Mesodermal cell (in vitro differentiated cells): ENCODE data around the gene SEMA6B.
"Not testable (repeated sequence)": the region's sequence is repeated elsewhere in the genome, so short reads cannot be mapped to it uniquely, and the experiment has no call there.

ENCODE experiments used
- H3K27ac ChIP-seq: 2 replicates; pipeline ENCODE4 v1.7.0; 2013; ENCODE audit warnings: mild to moderate bottlenecking, low read depth, low read length, moderate library complexity; ENCODE audit not compliant: severe bottlenecking
- H3K36me3 ChIP-seq: 2 replicates; pipeline ENCODE4 v1.7.1; 2013; ENCODE audit warnings: mild to moderate bottlenecking, low read length, moderate library complexity; ENCODE audit not compliant: control insufficient read depth, insufficient read depth
- H3K4me1 ChIP-seq: one replicate; pipeline ENCODE4 v1.7.1; 2013; ENCODE audit warnings: mild to moderate bottlenecking, low read length; ENCODE audit not compliant: insufficient read depth, control insufficient read depth, poor library complexity, severe bottlenecking
- H3K4me3 ChIP-seq: 2 replicates; pipeline ENCODE4 v1.7.0; 2013; ENCODE audit warnings: low read length, control low read depth, mild to moderate bottlenecking; ENCODE audit not compliant: insufficient read depth, poor library complexity, severe bottlenecking; ENCODE audit errors: extremely low read depth
- H3K9me3 ChIP-seq: 2 replicates; pipeline ENCODE4 v1.7.1; 2013; ENCODE audit warnings: mild to moderate bottlenecking, low read length, moderate library complexity; ENCODE audit not compliant: control insufficient read depth
- WGBS, 2 experiments: methylation state at CpG; one replicate each; pipeline ENCODE4 v1.1.5; 2013; ENCODE audit warnings: missing lambda C conversion rate in 2 of 2; ENCODE audit not compliant: insufficient coverage in 2 of 2; 5-methylcytosine and 5-hydroxymethylcytosine counted together

The SEMA6B gene

GRCh38 chr19:4542896-4543841, 16.3 kb downstream of the SEMA6B start:
- Histone ChIP-seq H3K27ac (no peak overlapping the region), H3K36me3 (no peaks in the 10 kb centered on the region), H3K4me3 (no peak overlapping the region), H3K9me3 (peaks cover 5% of the 10 kb centered on the region), H3K4me1 (no peaks in the 10 kb centered on the region)
- 97% methylated on average over 41 to 59 of the region's 77 CpGs for WGBS, 2 experiments

DNA sequence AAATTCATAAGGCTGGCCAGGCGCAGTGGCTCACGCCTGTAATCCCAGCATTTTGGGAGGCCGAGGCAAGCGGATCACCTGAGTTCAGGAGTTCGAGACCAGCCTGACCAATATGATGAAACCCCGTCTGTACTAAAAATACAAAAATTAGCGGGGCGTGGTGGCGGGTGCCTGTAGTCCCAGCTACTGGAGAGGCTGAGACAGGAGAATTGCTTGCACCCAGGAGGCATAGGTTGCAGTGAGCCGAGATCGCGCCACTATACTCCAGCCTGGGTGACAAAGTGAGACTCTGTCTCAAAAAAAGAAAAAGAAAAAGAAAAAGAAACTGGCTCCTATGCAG, 17.7 kb downstream of the SEMA6B start:
- not testable (repeated sequence) for H3K9me3 ChIP-seq, H3K4me1 ChIP-seq, H3K36me3 ChIP-seq, H3K4me3 ChIP-seq, H3K27ac ChIP-seq
- 96 to 100% methylated on average over 9 to 12 of the region's 12 CpGs for WGBS, 2 experiments

GRCh38 chr19:4541114-4541805, 18.2 kb downstream of the SEMA6B start:
- Histone ChIP-seq H3K4me3 (no peak overlapping the region), H3K27ac (no peak overlapping the region), H3K9me3 (peaks cover 5% of the 10 kb centered on the region), H3K36me3 (no peaks in the 10 kb centered on the region), H3K4me1 (no peaks in the 10 kb centered on the region)
- 91 to 93% methylated on average over 8 to 11 of the region's 12 CpGs for WGBS, 2 experiments

DNA sequence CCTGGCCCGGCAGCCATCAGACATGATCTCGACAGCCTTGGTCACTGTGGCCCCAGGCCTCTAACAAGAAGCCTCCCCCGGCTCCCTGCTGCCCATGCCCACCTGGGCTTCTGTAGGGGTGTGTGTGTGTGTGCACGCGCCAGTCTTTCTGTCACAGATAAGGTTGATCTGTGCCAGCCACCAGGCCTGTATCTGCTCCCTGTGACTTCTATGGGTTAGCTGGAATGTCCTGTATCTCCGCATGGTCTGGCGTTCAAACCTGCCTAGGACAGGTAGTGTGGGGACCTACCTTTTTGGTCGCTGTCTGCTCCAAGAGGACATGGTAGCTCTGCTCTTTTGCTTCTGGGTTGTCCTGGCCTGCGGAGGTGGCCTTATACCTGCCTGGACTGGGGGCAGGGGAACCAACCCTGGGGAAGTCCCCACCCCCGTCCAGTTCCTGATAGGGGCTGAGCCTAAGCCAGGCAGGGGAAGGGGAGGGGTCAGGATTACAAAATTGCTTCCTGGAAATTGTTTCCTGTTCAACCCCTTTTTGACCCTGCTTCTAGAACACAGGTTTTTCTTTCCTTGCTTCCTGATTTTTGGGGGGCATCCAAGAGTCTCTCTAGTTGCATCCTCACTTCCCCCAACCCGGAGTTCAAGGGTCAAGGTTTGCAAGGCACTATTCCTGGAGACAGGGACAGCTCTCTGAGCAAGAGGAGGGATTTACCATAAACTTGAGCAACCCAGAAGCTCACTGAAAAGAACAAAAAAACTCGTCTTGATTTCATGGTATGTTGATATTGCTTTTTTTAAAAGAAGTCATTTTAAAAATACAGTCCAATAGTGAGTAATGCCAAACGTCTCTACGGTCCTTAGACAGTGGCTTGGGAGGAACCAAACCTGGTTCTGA, 19.5 kb downstream of the SEMA6B start, which contains the start of gene LRG1:
Gene LRG1 (minus strand): TSS at position 344 of the 889 bp plus-strand sequence. CDS start 23 bp downstream, at position 321.
- no peaks in the 10 kb centered on the region for H3K4me1 ChIP-seq
- no peaks in the 10 kb centered on the region for H3K36me3 ChIP-seq
- WGBS, 2 experiments = 84 to 88% methylated on average over 9 to 10 of the region's 14 CpGs
- H3K9me3 ChIP-seq = peaks cover 5% of the 10 kb centered on the region
- no peak within 1 kb of the TSS for H3K27ac ChIP-seq
- H3K4me3 ChIP-seq = no peak within 1 kb of the TSS

DNA sequence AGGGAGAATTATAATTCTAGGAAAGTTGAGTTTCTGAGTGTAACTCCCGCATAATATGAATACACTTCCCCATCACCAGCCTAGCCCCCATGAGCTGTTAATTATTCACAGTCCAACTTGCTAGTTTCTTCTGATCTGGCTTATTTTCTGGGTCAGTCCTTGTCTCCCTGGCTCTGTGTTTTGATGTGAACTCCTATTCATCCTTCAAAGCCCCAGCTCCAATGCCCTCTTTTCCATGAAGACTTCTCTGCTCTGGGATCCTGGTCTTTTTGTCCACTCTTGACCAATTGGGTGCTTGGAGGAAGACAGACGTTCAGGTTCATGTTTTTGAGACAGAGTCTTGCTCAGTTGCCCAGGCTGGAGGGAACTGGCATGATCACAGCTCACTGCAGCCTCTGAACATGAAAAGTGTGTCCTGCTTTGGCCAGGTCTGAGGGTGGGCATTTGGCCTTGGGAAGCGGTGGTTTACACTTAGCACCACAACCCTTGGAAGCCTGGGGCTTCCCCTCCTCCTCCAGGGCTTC, 20.3 kb downstream of the SEMA6B start:
- Histone ChIP-seq H3K4me1 (no peaks in the 10 kb centered on the region), H3K36me3 (no peaks in the 10 kb centered on the region), H3K4me3 (no peak overlapping the region), H3K27ac (no peak overlapping the region), H3K9me3 (peaks cover 5% of the 10 kb centered on the region)
- 85 to 88% methylated on average over 2 to 3 of the region's 3 CpGs for WGBS, 2 experiments

GRCh38 chr19:4538601-4538954, 20.9 kb downstream of the SEMA6B start:
- 99% methylated on average over 11 to 13 of the region's 13 CpGs for WGBS, 2 experiments
- H3K27ac ChIP-seq = no peak overlapping the region
- H3K9me3 ChIP-seq = peaks cover 5% of the 10 kb centered on the region
- H3K36me3 ChIP-seq = no peaks in the 10 kb centered on the region
- H3K4me1 ChIP-seq = no peaks in the 10 kb centered on the region
- no peak overlapping the region for H3K4me3 ChIP-seq

- WGBS, 2 experiments = 83 to 88% methylated on average over 25 to 27 of the region's 27 CpGs
- Histone ChIP-seq H3K27ac (no peak overlapping the region), H3K4me3 (no peak overlapping the region)
These were observed 21.4 kb downstream of the SEMA6B start for GRCh38 chr19:4537953-4538600.

DNA sequence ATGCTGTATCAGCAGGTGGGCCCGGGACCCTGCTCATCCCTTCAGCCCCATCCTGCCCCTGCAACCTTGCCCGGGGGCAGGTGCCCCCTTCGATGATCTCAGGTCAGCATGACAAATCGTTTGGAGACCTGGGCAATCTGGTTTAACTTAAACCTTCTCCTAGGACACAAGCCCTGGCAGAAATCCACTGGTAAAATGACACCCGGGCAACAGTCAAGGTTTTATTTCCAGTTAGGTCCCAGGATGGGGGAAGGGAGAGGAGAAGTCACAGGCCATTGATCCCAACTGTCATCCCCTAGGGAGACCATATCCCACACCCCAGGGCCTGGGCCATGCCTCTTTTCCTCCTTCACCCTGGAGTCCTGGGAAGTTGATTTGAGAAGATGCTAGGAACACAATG, 22.7 kb downstream of the SEMA6B start:
- no peaks in the 10 kb centered on the region for H3K4me1 ChIP-seq
- 89 to 93% methylated on average over 3 to 4 of the region's 5 CpGs for WGBS, 2 experiments
- no peak overlapping the region for H3K4me3 ChIP-seq
- no peak overlapping the region for H3K27ac ChIP-seq
- peaks cover 5% of the 10 kb centered on the region for H3K9me3 ChIP-seq
- no peaks in the 10 kb centered on the region for H3K36me3 ChIP-seq

More at GRCh38 chr19:4537953-4538600, 21.4 kb downstream of the SEMA6B start:
- Histone ChIP-seq H3K4me1 (no peaks in the 10 kb centered on the region), H3K36me3 (no peaks in the 10 kb centered on the region), H3K9me3 (peaks cover 5% of the 10 kb centered on the region)

DNA sequence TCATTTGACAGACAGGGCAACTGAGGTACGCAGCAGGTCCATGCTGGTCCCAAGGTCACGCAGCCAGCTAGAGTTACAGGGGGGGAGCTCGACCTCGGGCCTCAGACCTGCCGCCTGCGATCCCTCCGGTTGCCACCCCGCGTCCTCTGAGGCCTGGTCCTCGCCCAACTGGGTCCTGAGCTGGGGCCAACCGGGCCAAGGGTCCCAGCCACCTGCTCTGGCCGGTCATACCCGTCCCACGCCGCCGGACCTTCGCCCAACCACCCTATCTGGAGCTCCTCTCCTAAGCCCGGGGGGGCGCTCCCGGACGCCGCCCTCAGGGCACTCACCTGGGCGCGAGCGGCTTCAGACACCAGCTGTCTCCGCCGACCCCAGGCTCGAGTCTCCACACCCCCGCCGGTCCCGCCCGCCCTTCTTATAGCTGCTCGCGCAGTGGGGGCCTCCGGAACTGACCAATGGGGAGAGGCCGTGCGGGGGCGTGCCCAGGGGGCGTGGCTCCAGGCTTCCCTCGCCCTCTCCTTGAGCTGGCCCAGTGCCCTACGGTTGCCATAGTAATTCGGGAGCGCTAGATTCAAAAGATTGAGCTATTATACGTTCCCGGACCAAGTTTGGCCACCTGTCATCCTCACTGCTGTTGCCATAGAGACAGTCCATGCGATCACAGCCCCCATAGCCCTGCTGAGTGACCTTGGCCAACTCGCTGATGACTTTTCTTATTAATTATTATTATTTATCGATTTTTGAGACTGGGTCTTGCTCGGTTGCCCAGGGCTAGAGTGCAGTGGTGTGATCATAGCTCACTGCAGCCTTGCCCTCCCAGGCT, 24.4 kb downstream of the SEMA6B start, which contains the start of gene PLIN5:
Gene PLIN5 (minus strand): TSS at position 389 of the 823 bp plus-strand sequence. CDS start 1,150 bp downstream, outside the sequence.
- Histone ChIP-seq H3K4me1 (no peaks in the 10 kb centered on the region), H3K36me3 (no peaks in the 10 kb centered on the region), H3K9me3 (no peaks in the 10 kb centered on the region), H3K27ac (no peak within 1 kb of the TSS), H3K4me3 (peak within 1 kb of the TSS; percentile 11)
- 5 to 14% methylated on average over 40 to 44 of the region's 49 CpGs for WGBS, 2 experiments
